H1 (cell line): Measurements from ENCODE around the gene SOX8. TPM values are rescaled to one million over a fixed set of nuclear protein-coding genes. Genes with fewer than 3 reads are reported as not detected.

ENCODE experiments used
- CTCF ChIA-PET: fragments of 300-600 bp; sonication (Branson Sonifier 250); formaldehyde crosslinking; loops from one replicate; lab custom pipeline; 2021; ENCODE audit not compliant: partially characterized antibody; lab: Charles Lee
- POLR2A ChIA-PET: fragments of 300-600 bp; sonication (Branson Sonifier 250); formaldehyde crosslinking; loops from one replicate; lab custom pipeline; 2021; ENCODE audit warnings: inconsistent platforms; ENCODE audit not compliant: partially characterized antibody; lab: Charles Lee
- DNase-seq, 2 experiments: peaks; one replicate each; pipeline versions ENCODE4 v3.0.0 to v3.0.0-alpha.2; 2010 to 2022; ENCODE audit warnings: low spot score in 2 of 2, low read depth in 1 of 2, mixed read lengths in 1 of 2
- FAIRE-seq: peaks from 2 replicates; lab custom pipeline; 2011; peaks lifted over from hg19 to GRCh38; lab: Jason Lieb, UNC
- H2AFZ ChIP-seq: 2 replicates; pipeline ENCODE4 v1.8.1; 2012; ENCODE audit warnings: low read length, inconsistent platforms
- H2AK5ac ChIP-seq: 2 replicates; pipeline ENCODE4 v1.6.1; 2013; ENCODE audit warnings: low read depth, low read length
- H2BK120ac ChIP-seq: replicated peaks from 2 replicates; pipeline ENCODE3; 2013; ENCODE audit warnings: low read depth, low read length, inconsistent platforms
- H2BK12ac ChIP-seq: 2 replicates; pipeline ENCODE4 v1.6.1; 2013; ENCODE audit warnings: low read depth, low read length
- H2BK15ac ChIP-seq: 2 replicates; pipeline ENCODE4 v1.6.1; 2013; ENCODE audit warnings: low read length
- H2BK20ac ChIP-seq: 2 replicates; pipeline ENCODE4 v1.6.1; 2013; ENCODE audit warnings: low read length
- H2BK5ac ChIP-seq: 2 replicates; pipeline ENCODE4 v1.6.1; 2013; ENCODE audit warnings: low read depth, low read length
- H3K14ac ChIP-seq: 2 replicates; pipeline ENCODE4 v1.6.1; 2013; ENCODE audit warnings: inconsistent platforms; ENCODE audit not compliant: insufficient read length
- H3K18ac ChIP-seq: 2 replicates; pipeline ENCODE4 v1.6.1; 2013; ENCODE audit warnings: low read length; ENCODE audit errors: extremely low read depth
- H3K23ac ChIP-seq: 2 replicates; pipeline ENCODE4 v1.6.1; 2013; ENCODE audit warnings: inconsistent platforms; ENCODE audit not compliant: insufficient read length
- H3K23me2 ChIP-seq: 2 replicates; pipeline ENCODE4 v1.6.1; 2013; ENCODE audit warnings: low read depth, low read length
- H3K27ac ChIP-seq: 2 replicates; pipeline ENCODE4 v1.6.1; 2011; ENCODE audit warnings: low read depth, low read length, inconsistent platforms
- H3K27me3 ChIP-seq, 4 experiments: replicated peaks in 1 of 4; 1 replicate in 1 of 4; 2 replicates in 3 of 4; pipeline versions ENCODE4 v1.6.1 to v1.8.1; 2011 to 2013; ENCODE audit warnings: low read length in 3 of 4, mild to moderate bottlenecking in 3 of 4, inconsistent platforms in 2 of 4, mixed read lengths in 2 of 4, moderate library complexity in 1 of 4; ENCODE audit not compliant: control insufficient read depth in 3 of 4, insufficient read depth in 3 of 4; ENCODE audit errors: extremely low read depth in 1 of 4
- H3K36me3 ChIP-seq, 4 experiments: 2 replicates each; pipeline versions ENCODE4 v1.6.1 to v1.8.1; 2011 to 2013; ENCODE audit warnings: mild to moderate bottlenecking in 4 of 4, low read length in 3 of 4, moderate library complexity in 2 of 4, control low read depth in 1 of 4, inconsistent platforms in 1 of 4; ENCODE audit not compliant: insufficient read depth in 4 of 4, control insufficient read depth in 2 of 4
- H3K4ac ChIP-seq: replicated peaks from 2 replicates; pipeline ENCODE3; 2013; ENCODE audit warnings: low read length, low read depth, mixed read lengths, inconsistent platforms; ENCODE audit not compliant: insufficient read length
- H3K4me1 ChIP-seq, 4 experiments: replicated peaks in 1 of 4; 1 replicate in 1 of 4; 2 replicates in 3 of 4; pipeline versions ENCODE4 v1.6.1 to v1.8.1; 2011 to 2013; ENCODE audit warnings: low read length in 3 of 4, inconsistent platforms in 2 of 4, mixed read lengths in 1 of 4; ENCODE audit not compliant: insufficient read depth in 4 of 4, control insufficient read depth in 3 of 4
- H3K4me2 ChIP-seq, 2 experiments: 2 replicates each; pipeline versions ENCODE4 v1.6.1 to v1.8.1; 2011 to 2013; ENCODE audit warnings: low read depth in 2 of 2, low read length in 2 of 2, control low read depth in 1 of 2, inconsistent platforms in 1 of 2, mild to moderate bottlenecking in 1 of 2; ENCODE audit not compliant: insufficient read depth in 1 of 2
- H3K4me3 ChIP-seq, 4 experiments: fragments of 200-600, 300-600 bp in 1 of 4; sonication (generic), shearing (Covaris generic), sonication (Bioruptor Twin) in 1 of 4; 2 replicates each; pipeline versions ENCODE4 v1.5.1 to v1.8.1; 2011 to 2016; ENCODE audit warnings: low read length in 4 of 4, low read depth in 3 of 4, control low read depth in 2 of 4, inconsistent platforms in 2 of 4, mild to moderate bottlenecking in 2 of 4, mixed read lengths in 1 of 4, moderate library complexity in 1 of 4; ENCODE audit not compliant: insufficient read depth in 2 of 4; ENCODE audit errors: extremely low read depth in 1 of 4
- H3K56ac ChIP-seq: replicated peaks from 2 replicates; pipeline ENCODE3; 2013; ENCODE audit warnings: low read depth, mild to moderate bottlenecking, mixed read lengths, low read length, inconsistent platforms; ENCODE audit not compliant: insufficient read length
- H3K79me1 ChIP-seq: 2 replicates; pipeline ENCODE4 v1.6.1; 2013; ENCODE audit warnings: low read depth, low read length, control low read depth
- H3K79me2 ChIP-seq, 2 experiments: 2 replicates each; pipeline versions ENCODE4 v1.6.1 to v1.8.1; 2012 to 2013; ENCODE audit warnings: low read length in 2 of 2, mild to moderate bottlenecking in 2 of 2, inconsistent platforms in 1 of 2; ENCODE audit not compliant: insufficient read depth in 2 of 2, control insufficient read depth in 1 of 2
- H3K9ac ChIP-seq, 4 experiments: replicated peaks in 1 of 4; 1 replicate in 1 of 4; 2 replicates in 3 of 4; pipeline versions ENCODE4 v1.6.1 to v1.8.1; 2011 to 2013; ENCODE audit warnings: low read depth in 3 of 4, low read length in 3 of 4, control low read depth in 2 of 4, mild to moderate bottlenecking in 2 of 4, moderate library complexity in 2 of 4, inconsistent platforms in 1 of 4; ENCODE audit errors: extremely low read depth in 1 of 4
- H3K9me3 ChIP-seq, 2 experiments: 2 replicates each; pipeline versions ENCODE4 v1.6.1 to v1.8.1; 2012 to 2013; ENCODE audit warnings: mild to moderate bottlenecking in 2 of 2, moderate library complexity in 2 of 2, control low read depth in 1 of 2, inconsistent platforms in 1 of 2, low read depth in 1 of 2, low read length in 1 of 2, mixed read lengths in 1 of 2; ENCODE audit not compliant: insufficient read depth in 2 of 2
- H4K20me1 ChIP-seq, 2 experiments: replicated peaks in 1 of 2; 2 replicates each; pipeline versions ENCODE3 to v1.8.1; 2011 to 2013; ENCODE audit warnings: inconsistent platforms in 2 of 2, low read length in 2 of 2, mild to moderate bottlenecking in 1 of 2; ENCODE audit not compliant: insufficient read depth in 2 of 2, control insufficient read depth in 1 of 2
- H4K5ac ChIP-seq: 2 replicates; pipeline ENCODE4 v1.6.1; 2013; ENCODE audit warnings: low read length, low read depth, mixed read lengths, inconsistent platforms; ENCODE audit not compliant: insufficient read length
- H4K8ac ChIP-seq: 2 replicates; pipeline ENCODE4 v1.8.0; 2013; ENCODE audit warnings: mild to moderate bottlenecking, moderate library complexity, low read length, inconsistent platforms; ENCODE audit not compliant: insufficient read depth; ENCODE audit errors: extremely low read depth
- H4K91ac ChIP-seq: replicated peaks from 2 replicates; pipeline ENCODE3; 2013; ENCODE audit warnings: low read length, mixed read lengths, inconsistent platforms; ENCODE audit not compliant: insufficient read length
- BRCA1 ChIP-seq: IDR thresholded peaks from 2 replicates; pipeline ENCODE4 v1.6.1; 2012; ENCODE audit warnings: low read depth, low read length, improper control_type of control experiment
- HDAC2 ChIP-seq, 2 experiments: fragments of 300-600 bp in 1 of 2; sonication (generic) in 1 of 2; IDR thresholded peaks; 2 replicates each; pipeline ENCODE4 v1.6.1; 2011 to 2012; ENCODE audit warnings: low read depth in 2 of 2, low read length in 2 of 2, mild to moderate bottlenecking in 2 of 2, moderate library complexity in 2 of 2, borderline replicate concordance in 1 of 2, inconsistent platforms in 1 of 2
- whole genome bisulfite sequencing, 2 experiments: shearing (Covaris generic) in 1 of 2; methylation state at CpG; one replicate each; pipeline versions ENCODE4 v1.1.6 to v1.1.7; 2013 to 2015; ENCODE audit warnings: low lambda C conversion rate in 2 of 2, mixed read lengths in 2 of 2, inconsistent platforms in 1 of 2, low coverage in 1 of 2, missing lambda C conversion rate in 1 of 2; ENCODE audit not compliant: insufficient replicate concordance in 2 of 2, insufficient coverage in 1 of 2, insufficient read length in 1 of 2; ENCODE audit errors: extremely low coverage in 1 of 2, missing lambda C conversion rate in 1 of 2; 5-methylcytosine and 5-hydroxymethylcytosine counted together
- polyA plus RNA-seq, 7 experiments: library from polyadenylated mRNA; depleted of rRNA in 3 of 7; stranded (reverse) in 5 of 7; unstranded in 2 of 7; fragments of >200 nt in 5 of 7; fragments of 200-250 nt in 2 of 7; gene quantifications; 1 replicate in 5 of 7; 2 replicates in 1 of 7; 4 replicates in 1 of 7; pipeline versions ENCODE4 v1.2.1 to v1.2.3, GENCODE V29; 2011 to 2013; ENCODE audit warnings: missing spikeins in 2 of 7, mixed read lengths in 2 of 7
- total RNA-seq: library from RNA; stranded (reverse); fragmentation: NEBNext Ultra II Directional; extraction: Animal tissue kit (Norgen Biotek cat#: 25700); gene quantifications from 2 replicates; pipeline ENCODE4 v1.2.1, GENCODE V29; 2021

The SOX8 gene
- total and polyA plus RNA-seq, 2 of the 8 experiments (the other 6 are each of a cell fraction or from before 2014, with no cell fraction given): 2.2 to 5.7 TPM

- FAIRE-seq: no peak
- Histone ChIP-seq H3K79me1 (no peaks in the 10 kb centered on the region), H3K4me3 (no peak overlapping the region), H4K91ac (no peak overlapping the region), H2BK120ac (no peak overlapping the region), H3K18ac (no peak overlapping the region), H2BK12ac (no peak overlapping the region), H3K4ac (no peak overlapping the region), H3K79me2 (no peaks in the 10 kb centered on the region), H3K4me2 (no peak overlapping the region), H4K8ac (no peak overlapping the region), H2BK5ac (no peak overlapping the region), H4K5ac (no peak overlapping the region), H3K27me3 (no peaks in the 10 kb centered on the region), H3K4me1 (no peaks in the 10 kb centered on the region; a peak in 1 of 7 replicates), H4K20me1 (no peaks in the 10 kb centered on the region), H3K9ac (no peak overlapping the region), H3K23me2 (no peaks in the 10 kb centered on the region), H3K14ac (no peak overlapping the region), H2AFZ (no peak overlapping the region), H2BK15ac (no peak overlapping the region), H3K36me3 (no peaks in the 10 kb centered on the region), H2AK5ac (no peak overlapping the region), H3K23ac (no peak overlapping the region), H2BK20ac (no peak overlapping the region), H3K9me3 (peaks cover 4% of the 10 kb centered on the region in 2 experiments; a peak in 2 of 4 replicates), H3K56ac (no peak overlapping the region), H3K27ac (no peak overlapping the region)
- TF ChIP-seq HDAC2 (IDR thresholded peaks at IDR 0.05; ENCODE audit: borderline replicate concordance in 1 of 2, low read depth in 2 of 2, low read length in 2 of 2) (no peak), BRCA1 (no peak)
- CTCF ChIA-PET: interaction anchor here (0.6 to 1.1 kb wide), 2 partner anchors 174 to 276 kb away, joined by 3 to 4 read pairs; no protein-coding TSS in a partner anchor
- POLR2A ChIA-PET: no interaction called here
- DNase-seq: no peak
- WGBS, 2 experiments: 91% methylated on average over 27 of the region's 27 CpGs; no CpG with 5 or more reads in 1 of the 2 experiments
Observed at GRCh38 chr16:1026784-1027500, 45.4 kb downstream of the SOX8 start.
